Esophagus mucosa (tissue), 1 donor: ENCODE results near the gene GALNT8. TPM values are rescaled to one million over a fixed set of nuclear protein-coding genes. Genes with fewer than 3 reads are reported as not detected.
"Not testable (repeated sequence)": the region's sequence is repeated elsewhere in the genome, so short reads cannot be mapped to it uniquely, and the experiment has no call there.

ENCODE experiments used
- ATAC-seq: fragments of 200-7000 bp; cut with Tn5 transposase; one replicate; pipeline ENCODE4 v1.9.1; 2020
- total RNA-seq: library from RNA; stranded (reverse); gene quantifications from one replicate; pipeline ENCODE4 v1.2.4, GENCODE V29; 2023
- donor health status: DM: yes; HTN: yes; CAD: no.

GALNT8 gene
- total RNA-seq, 1 donor from 2014 or later = not detected

- ATAC-seq = no peak
Measured at GRCh38 chr12:4745249-4745648, 25.0 kb downstream of the GALNT8 start.

- ATAC-seq = not testable (repeated sequence)
Measured at GRCh38 chr12:4751654-4752053, 31.5 kb downstream of the GALNT8 start.

GRCh38 chr12:4762773-4763172 is 42.6 kb downstream of the GALNT8 start:
- no peak for ATAC-seq

GRCh38 chr12:4763549-4763948 is 43.3 kb downstream of the GALNT8 start:
- ATAC-seq = no peak

DNA sequence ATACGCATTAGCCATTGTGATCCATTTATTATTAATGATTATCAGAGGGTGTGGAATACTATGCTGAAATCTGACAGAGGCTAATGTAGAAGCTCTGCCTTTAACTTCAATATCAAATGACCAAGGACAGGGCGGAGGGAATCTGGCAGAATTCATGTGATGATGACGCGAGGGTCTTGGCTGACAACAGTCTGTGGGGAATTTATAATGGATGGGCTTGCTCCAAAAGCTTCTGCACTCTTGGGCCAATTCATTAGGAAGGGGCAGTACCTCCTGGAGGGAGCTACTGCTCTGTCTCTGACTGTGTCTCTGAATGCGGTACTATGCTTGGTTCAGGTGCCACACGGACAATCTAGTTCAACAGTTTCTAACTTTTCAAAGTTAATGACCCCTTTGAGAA is 46.2 kb downstream of the GALNT8 start:
- ATAC-seq = no peak

GRCh38 chr12:4767186-4767585 is 47.0 kb downstream of the GALNT8 start:
- ATAC-seq = no peak

DNA sequence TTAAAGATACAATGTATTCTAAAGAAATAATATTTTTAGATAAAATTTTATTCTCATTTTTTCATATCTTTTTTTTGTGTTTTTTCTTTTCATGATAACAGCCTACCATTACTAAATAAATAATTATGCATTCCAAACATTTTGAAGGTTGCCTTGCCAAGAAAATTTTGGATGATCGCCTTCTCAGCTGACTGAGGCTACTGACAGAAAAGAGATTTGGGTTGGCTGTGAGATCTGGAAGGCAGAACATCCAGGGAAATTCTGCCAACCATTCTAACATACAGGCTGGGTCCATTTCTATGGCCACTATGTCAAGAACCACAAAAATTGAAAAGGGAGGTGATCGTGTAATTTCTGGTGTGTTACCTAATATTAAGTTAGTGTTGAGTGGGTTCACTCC is 48.1 kb downstream of the GALNT8 start:
- no peak for ATAC-seq

DNA sequence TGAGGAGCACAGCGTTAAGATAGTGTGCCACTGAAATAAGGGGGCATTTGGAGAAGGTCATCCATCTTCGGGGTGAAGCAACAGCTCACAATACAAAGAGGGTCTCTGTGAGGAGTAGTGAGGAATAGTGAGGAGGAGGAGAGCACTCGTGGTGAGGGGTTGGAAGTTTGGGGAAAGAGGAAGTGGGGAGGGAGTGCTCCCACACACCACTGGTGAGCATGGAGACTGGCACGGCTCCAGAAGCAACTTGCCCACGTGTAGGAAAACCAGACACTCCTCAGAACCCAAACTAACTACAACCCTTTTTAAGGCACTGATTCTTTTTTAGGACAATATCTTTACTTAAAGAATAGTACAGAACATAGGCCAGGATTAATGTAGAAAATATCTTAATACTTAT is 48.9 kb downstream of the GALNT8 start:
- ATAC-seq = no peak

GRCh38 chr12:4771172-4771959 is 51.2 kb downstream of the GALNT8 start:
- ATAC-seq = no peak

- ATAC-seq = no peak
Measured at GRCh38 chr12:4771960-4772566, 51.9 kb downstream of the GALNT8 start.

- no peak for ATAC-seq
Measured at GRCh38 chr12:4775936-4776335, 55.7 kb downstream of the GALNT8 start.

- no peak for ATAC-seq
Measured at GRCh38 chr12:4779749-4780148, 59.5 kb downstream of the GALNT8 start.

GRCh38 chr12:4780641-4781611 is 60.7 kb downstream of the GALNT8 start:
- no peak for ATAC-seq

GRCh38 chr12:4784404-4785054 is 64.3 kb downstream of the GALNT8 start:
- ATAC-seq = no peak

GRCh38 chr12:4786795-4787194 is 66.6 kb downstream of the GALNT8 start:
- no peak for ATAC-seq

- ATAC-seq = no peak
Measured at GRCh38 chr12:4787965-4788364, 67.8 kb downstream of the GALNT8 start.

GRCh38 chr12:4789776-4790175 is 69.6 kb downstream of the GALNT8 start:
- no peak for ATAC-seq

DNA sequence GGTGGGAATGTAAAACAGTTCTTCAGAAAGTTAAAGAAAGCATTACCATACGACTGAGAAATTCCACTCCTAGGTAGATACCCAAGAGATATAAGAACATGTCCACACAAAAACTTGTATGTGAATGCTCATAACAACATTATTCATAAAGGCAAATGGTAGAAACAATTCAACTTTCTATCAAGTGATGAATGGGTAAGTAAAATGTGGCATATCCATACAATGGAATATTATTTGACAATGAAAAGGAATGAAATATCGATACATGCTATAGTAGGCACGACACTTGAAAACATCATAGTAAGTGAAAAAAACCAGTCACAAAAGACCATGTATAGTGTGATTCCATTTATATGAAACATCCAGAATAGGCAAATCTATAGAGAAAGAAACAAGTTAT is 71.3 kb downstream of the GALNT8 start:
- no peak for ATAC-seq

DNA sequence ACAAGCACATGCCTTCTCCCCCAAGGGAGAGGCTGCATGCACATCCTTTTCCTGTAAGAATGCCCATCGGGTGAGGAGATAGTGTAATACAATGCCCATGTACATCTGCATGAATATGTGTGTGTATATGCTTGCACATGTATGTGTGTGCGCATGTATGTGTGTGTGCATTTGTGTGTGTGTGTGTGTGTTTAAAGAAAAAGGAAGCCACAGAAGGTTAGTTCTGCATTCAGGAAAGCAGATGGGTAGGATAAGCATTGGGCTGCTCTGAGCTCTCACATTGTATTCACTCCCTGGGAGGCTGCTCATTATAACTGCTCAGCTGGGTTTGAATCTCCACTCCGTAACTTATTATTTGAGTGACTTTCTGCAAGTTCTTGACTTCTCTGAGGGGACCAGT is 74.3 kb downstream of the GALNT8 start:
- ATAC-seq = no peak

DNA sequence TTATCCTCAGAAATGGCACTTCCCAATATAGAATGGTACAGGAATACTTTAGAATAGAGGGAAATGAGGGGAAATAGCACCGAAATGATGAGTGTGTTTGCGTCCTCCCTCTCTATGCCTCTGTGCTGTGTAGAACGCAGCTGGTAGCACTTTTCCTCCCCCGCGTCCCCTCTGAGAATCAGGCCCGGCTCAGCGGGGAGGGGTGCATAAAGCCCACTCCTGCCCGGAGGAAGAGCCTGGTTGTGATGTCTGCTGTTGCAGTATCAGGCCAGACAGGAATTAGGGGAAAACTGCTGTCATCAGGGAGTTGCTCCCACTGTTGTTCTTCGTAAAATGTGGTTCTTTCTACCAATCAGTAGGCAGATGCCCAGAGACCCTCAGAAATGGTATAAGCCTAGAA is 76.0 kb downstream of the GALNT8 start:
- no peak for ATAC-seq

GRCh38 chr12:4796694-4797482 is 76.7 kb downstream of the GALNT8 start:
- ATAC-seq = no peak

GRCh38 chr12:4800555-4800954 is 80.4 kb downstream of the GALNT8 start:
- no peak for ATAC-seq
